GM19324 (cell line): ENCODE results near the gene CCDC47.
"Not testable (repeated sequence)": the region's sequence is repeated elsewhere in the genome, so short reads cannot be mapped to it uniquely, and the experiment has no call there.

Experiments used
- ATAC-seq: cut with Tn5 transposase; IDR thresholded peaks from one replicate; pipeline ENCODE4 v1.9.1; 2021; ENCODE audit warnings: mild to moderate bottlenecking, moderate library complexity; ENCODE audit not compliant: unreplicated experiment, low FRiP score

The CCDC47 gene

GRCh38 chr17:63740464-63741142 lies 32.8 kb downstream of the CCDC47 start:
- no peak for ATAC-seq

- ATAC-seq, result no peak
Observed at GRCh38 chr17:63735691-63736090, 37.7 kb downstream of the CCDC47 start.

GRCh38 chr17:63722403-63722802 lies 51.0 kb downstream of the CCDC47 start:
- ATAC-seq, result no peak

GRCh38 chr17:63720194-63720593 lies 53.2 kb downstream of the CCDC47 start:
- ATAC-seq, result not testable (repeated sequence)

- ATAC-seq, result no peak
Observed at GRCh38 chr17:63718988-63719387, 54.4 kb downstream of the CCDC47 start.

- no peak for ATAC-seq
Observed at GRCh38 chr17:63716426-63716825, 57.0 kb downstream of the CCDC47 start.

GRCh38 chr17:63714550-63715277 lies 58.7 kb downstream of the CCDC47 start:
- ATAC-seq, result no peak

GRCh38 chr17:63709110-63709509 lies 64.3 kb downstream of the CCDC47 start:
- no peak for ATAC-seq

GRCh38 chr17:63707151-63707550 lies 66.2 kb downstream of the CCDC47 start:
- ATAC-seq, result no peak

GRCh38 chr17:63706336-63707082 lies 66.9 kb downstream of the CCDC47 start:
- ATAC-seq, result no peak

- ATAC-seq, result no peak
Observed at GRCh38 chr17:63705657-63706056, 67.7 kb downstream of the CCDC47 start.

GRCh38 chr17:63704836-63705235 lies 68.6 kb downstream of the CCDC47 start:
- no peak for ATAC-seq

- ATAC-seq, result no peak
Observed at GRCh38 chr17:63704259-63704576, 69.2 kb downstream of the CCDC47 start.

GRCh38 chr17:63703556-63704258 lies 69.7 kb downstream of the CCDC47 start:
- no peak for ATAC-seq

GRCh38 chr17:63703029-63703428 lies 70.4 kb downstream of the CCDC47 start:
- no peak for ATAC-seq

- ATAC-seq, result no peak
Observed at GRCh38 chr17:63702721-63703015, 70.7 kb downstream of the CCDC47 start.

- ATAC-seq, result no peak
Observed at GRCh38 chr17:63701868-63702720, 71.3 kb downstream of the CCDC47 start.

GRCh38 chr17:63701456-63701820 lies 72.0 kb downstream of the CCDC47 start:
- ATAC-seq, result no peak

- ATAC-seq, result peak; percentile 19
Observed at GRCh38 chr17:63700528-63701455, 72.6 kb downstream of the CCDC47 start.
